Ovary (tissue), 3 donors: ENCODE data around the gene TSPAN31.

Experiments used
- POLR2A ChIP-seq: fragments of 450-650 bp; IDR thresholded peaks from one replicate; pipeline ENCODE4 v1.6.1; 2017; ENCODE audit warnings: antibody characterized with exemption, mild to moderate bottlenecking, moderate library complexity
- TF ChIP-seq, protein P1 (sequence below), 3 donors: fragments of 450-650 bp in 2 of 3; fragments of 200-600 bp in 1 of 3; IDR thresholded peaks; one replicate each; pipeline versions ENCODE4 v1.5.1 to v1.8.0; 2016 to 2022; ENCODE audit warnings: antibody characterized with exemption in 3 of 3, mild to moderate bottlenecking in 1 of 3
- donor health status: DM: no; HTN: no; CAD: no.

DNA sequence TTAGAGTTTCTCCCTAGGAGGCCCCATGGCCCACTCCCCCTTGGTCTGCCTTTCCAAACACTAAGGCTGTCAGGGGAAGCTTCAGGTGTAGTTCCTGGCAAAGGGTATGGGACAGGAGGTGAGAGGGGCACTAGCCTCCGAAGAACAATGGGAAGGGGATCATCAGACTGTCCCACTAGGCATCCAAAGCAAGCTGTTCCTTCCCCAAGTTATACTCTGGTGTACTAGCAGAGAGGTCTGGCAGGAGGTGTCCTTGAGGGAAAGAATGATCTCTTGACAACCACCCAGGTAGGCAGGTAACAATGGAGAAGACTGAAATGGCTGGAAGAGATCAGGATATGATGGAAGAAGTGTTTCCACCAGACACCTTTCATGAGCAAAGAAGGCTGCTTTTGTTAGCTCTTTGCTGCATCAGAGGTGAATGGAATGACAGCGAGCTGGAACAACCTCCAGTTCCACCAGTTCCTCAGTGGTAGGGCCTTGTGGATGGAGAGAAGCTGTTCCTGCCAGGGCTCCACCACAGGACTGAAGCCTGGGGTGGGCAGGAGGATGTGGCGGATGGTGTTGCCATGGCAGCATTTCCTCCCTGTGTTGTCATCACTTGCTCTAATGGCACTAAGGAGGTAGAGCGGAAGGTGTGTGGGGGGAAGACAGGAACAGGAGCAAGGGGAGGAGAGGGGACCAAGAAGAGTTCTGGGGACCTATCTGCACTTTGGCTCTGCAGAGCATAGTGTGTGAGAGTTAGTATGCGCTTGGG lies 4.0 kb upstream of the TSPAN31 start:
- TF ChIP-seq, protein P1, sequence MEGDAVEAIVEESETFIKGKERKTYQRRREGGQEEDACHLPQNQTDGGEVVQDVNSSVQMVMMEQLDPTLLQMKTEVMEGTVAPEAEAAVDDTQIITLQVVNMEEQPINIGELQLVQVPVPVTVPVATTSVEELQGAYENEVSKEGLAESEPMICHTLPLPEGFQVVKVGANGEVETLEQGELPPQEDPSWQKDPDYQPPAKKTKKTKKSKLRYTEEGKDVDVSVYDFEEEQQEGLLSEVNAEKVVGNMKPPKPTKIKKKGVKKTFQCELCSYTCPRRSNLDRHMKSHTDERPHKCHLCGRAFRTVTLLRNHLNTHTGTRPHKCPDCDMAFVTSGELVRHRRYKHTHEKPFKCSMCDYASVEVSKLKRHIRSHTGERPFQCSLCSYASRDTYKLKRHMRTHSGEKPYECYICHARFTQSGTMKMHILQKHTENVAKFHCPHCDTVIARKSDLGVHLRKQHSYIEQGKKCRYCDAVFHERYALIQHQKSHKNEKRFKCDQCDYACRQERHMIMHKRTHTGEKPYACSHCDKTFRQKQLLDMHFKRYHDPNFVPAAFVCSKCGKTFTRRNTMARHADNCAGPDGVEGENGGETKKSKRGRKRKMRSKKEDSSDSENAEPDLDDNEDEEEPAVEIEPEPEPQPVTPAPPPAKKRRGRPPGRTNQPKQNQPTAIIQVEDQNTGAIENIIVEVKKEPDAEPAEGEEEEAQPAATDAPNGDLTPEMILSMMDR (IDR thresholded peaks at IDR 0.05): no peak
- TF ChIP-seq POLR2A: no peak
